ENCODE data around the gene SRSF2. TPM values are rescaled to one million over a fixed set of nuclear protein-coding genes. Genes with fewer than 3 reads are reported as not detected.

SRSF2 gene
- total RNA-seq, 1 donor from 2014 or later = 275 TPM

GRCh38 chr17:76758570-76758969, 21.4 kb upstream of the SRSF2 start:
- DNase-seq (ENCODE audit: low read depth) = no peak
- no peak overlapping the region for H3K4me3 ChIP-seq (ENCODE audit: low read depth, low read length)
- no peak for TF ChIP-seq CTCF (conservative IDR thresholded peaks at IDR 0.05; ENCODE audit: low read depth, low read length)

DNA sequence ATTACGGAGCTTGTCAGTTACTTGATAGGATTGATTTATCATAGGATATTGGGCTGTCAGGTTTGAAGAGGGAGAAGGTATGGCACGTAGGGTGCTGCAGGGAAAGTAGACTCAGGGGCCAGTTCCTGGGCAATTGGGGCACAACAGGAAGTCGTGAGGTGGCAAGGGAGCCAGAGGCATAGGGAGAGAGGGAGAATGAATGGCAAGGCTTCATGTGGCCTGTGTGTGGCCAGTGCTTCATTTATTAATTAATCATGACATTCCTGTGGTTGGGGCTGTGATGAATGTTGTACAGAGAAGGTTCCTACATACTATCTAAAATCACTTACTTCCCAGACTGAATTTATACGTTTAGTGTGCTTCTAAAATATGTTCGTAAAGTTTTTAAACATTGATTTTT, 20.1 kb upstream of the SRSF2 start:
- H3K4me3 ChIP-seq (ENCODE audit: low read depth, low read length) = no peak overlapping the region
- DNase-seq (ENCODE audit: low read depth) = no peak
- TF ChIP-seq CTCF (conservative IDR thresholded peaks at IDR 0.05; ENCODE audit: low read depth, low read length) = no peak

GRCh38 chr17:76755285-76755684, 18.2 kb upstream of the SRSF2 start:
- no peak for DNase-seq (ENCODE audit: low read depth)
- no peak for TF ChIP-seq CTCF (conservative IDR thresholded peaks at IDR 0.05; ENCODE audit: low read depth, low read length)
- no peak overlapping the region for H3K4me3 ChIP-seq (ENCODE audit: low read depth, low read length)

- no peak for DNase-seq (ENCODE audit: low read depth)
- H3K4me3 ChIP-seq (ENCODE audit: low read depth, low read length) = no peak overlapping the region
- no peak for TF ChIP-seq CTCF (conservative IDR thresholded peaks at IDR 0.05; ENCODE audit: low read depth, low read length)
Measured at GRCh38 chr17:76753061-76753961, 16.2 kb upstream of the SRSF2 start.

- no peak for DNase-seq (ENCODE audit: low read depth)
- H3K4me3 ChIP-seq (ENCODE audit: low read depth, low read length) = no peak overlapping the region
- no peak for TF ChIP-seq CTCF (conservative IDR thresholded peaks at IDR 0.05; ENCODE audit: low read depth, low read length)
Measured at GRCh38 chr17:76752006-76752405, 14.9 kb upstream of the SRSF2 start.

DNA sequence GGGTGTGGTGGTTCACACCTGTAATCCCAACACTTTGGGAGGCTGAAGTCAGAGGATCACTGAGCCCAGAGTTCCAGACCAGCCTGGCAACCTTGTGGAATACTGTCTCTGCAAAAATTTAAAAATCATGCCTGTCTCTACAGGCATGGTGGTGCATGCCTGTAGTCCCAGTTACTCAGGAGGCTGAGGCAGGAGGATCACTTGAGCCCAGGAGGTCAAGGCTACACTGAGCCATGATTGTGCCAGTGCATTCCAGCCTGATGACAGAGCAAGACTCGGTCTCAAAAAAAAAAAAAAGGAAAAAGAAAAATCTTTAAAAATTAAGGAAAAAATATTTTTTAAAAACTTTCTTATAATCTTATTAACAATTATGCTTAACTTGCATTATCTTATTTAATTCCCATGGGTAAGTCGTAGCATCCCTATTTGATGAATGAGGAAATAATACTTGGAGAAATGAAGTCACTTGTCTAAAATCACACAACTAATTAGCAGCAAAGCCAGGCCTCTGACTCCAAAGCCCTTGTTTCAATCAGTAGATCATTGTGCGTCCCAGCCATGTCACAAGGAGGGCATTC, 14.4 kb upstream of the SRSF2 start:
- no peak for TF ChIP-seq CTCF (conservative IDR thresholded peaks at IDR 0.05; ENCODE audit: low read depth, low read length)
- DNase-seq (ENCODE audit: low read depth) = no peak
- H3K4me3 ChIP-seq (ENCODE audit: low read depth, low read length) = no peak overlapping the region

Data from epithelial cell of proximal tubule (primary cell).